ENCODE data around the gene TMOD1. TPM values are rescaled to one million over a fixed set of nuclear protein-coding genes. Genes with fewer than 3 reads are reported as not detected.
"Not testable (repeated sequence)": the region's sequence is repeated elsewhere in the genome, so short reads cannot be mapped to it uniquely, and the experiment has no call there.

TMOD1 gene
- total RNA-seq, 2 experiments from 2014 or later, result 1.2 to 1.4 TPM

DNA sequence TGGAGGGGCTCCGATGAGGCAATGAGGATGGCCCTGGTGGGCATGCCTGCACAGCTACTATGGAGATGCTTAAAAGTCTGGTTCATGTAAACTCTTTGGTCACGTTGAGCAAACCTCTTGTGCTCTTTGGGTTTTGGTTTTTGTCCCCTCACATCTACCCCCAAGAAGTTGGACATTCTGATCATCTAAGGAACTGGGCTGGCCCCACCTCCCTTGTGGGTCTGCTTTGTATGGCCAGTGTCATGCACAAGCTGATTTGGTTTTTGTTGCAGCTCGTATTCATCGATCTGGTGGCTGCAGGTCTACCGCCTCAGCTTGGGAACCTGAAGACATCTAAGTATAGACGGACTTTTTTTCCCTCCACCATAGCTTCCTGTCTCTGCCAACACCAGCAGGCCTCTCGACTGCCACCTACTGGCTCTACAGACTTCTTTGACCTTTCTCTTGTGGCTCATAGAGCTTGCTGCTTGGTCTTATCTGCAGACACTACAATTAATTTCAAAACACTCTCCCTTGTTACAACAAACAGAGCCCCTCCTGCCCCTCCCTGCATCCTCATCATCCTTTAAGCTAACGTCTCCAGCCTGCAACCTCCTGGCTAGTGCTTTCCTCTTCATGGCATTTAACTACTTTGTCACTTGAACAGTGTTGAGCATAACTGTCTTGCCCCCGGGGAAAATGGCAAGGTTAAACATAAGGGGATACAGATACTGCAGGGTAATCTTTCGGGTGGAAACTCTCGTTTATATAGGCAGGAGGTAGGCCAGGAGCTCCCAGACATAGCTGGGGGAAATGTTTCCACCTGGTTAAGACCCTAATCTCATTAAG lies 97.2 kb downstream of the TMOD1 start:
- no peak overlapping the region for H3K27ac Mint-ChIP-seq
- H3K4me3 Mint-ChIP-seq, result no peak overlapping the region
- peaks cover 4% of the 10 kb centered on the region for H3K36me3 Mint-ChIP-seq (ENCODE audit: low read depth)
- intact Hi-C loops (cut with micrococcal nuclease), result loop anchor here (1.0 kb wide), 4 partner anchors 130 to 741 kb away; no protein-coding TSS in a partner anchor
- H3K9me3 Mint-ChIP-seq, result no peaks in the 10 kb centered on the region
- CTCF ChIA-PET, result interaction anchor here (0.7 to 10.3 kb wide), 52 partner anchors 9 to 1362 kb away, joined by 3 to 129 read pairs (median 4); partner anchors contain the start of genes NCBP1 and TSTD2
- H3K27me3 Mint-ChIP-seq (ENCODE audit: low read depth), result no peaks in the 10 kb centered on the region
- peaks cover 4% of the 10 kb centered on the region for H3K4me1 Mint-ChIP-seq (ENCODE audit: low read depth)
- DNase-seq, result peak; percentile 87

DNA sequence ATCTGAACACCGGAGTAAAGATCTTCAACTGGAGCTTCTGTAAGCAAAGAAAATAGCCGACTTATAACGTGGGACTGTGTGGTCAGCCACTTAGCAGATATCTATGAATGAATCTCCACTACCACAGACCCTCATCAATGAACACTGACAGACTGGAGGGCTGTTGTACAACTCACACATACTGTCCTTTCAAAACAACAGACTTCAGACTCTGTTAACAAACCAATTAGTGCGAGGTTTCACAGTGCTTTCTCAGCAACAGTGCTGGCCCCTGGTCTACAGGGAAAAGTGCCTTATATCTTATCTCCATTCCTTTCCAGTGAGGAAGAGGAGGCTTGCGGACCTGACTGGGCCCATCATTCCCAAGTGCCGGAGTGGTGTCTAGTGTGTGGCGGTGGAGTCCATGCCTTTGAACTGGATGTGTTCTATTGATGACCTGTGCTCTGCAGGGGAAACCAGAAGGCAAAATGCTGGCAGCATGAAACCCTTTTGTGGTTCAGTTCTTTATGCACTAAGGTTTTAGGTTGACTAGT lies 97.9 kb downstream of the TMOD1 start:
- CTCF ChIA-PET, result interaction anchor here (0.7 to 10.3 kb wide), 35 partner anchors 9 to 281 kb away, joined by 3 to 129 read pairs (median 6); partner anchors contain the start of genes NCBP1 and TSTD2
- intact Hi-C loops (cut with micrococcal nuclease), result no loop called here

DNA sequence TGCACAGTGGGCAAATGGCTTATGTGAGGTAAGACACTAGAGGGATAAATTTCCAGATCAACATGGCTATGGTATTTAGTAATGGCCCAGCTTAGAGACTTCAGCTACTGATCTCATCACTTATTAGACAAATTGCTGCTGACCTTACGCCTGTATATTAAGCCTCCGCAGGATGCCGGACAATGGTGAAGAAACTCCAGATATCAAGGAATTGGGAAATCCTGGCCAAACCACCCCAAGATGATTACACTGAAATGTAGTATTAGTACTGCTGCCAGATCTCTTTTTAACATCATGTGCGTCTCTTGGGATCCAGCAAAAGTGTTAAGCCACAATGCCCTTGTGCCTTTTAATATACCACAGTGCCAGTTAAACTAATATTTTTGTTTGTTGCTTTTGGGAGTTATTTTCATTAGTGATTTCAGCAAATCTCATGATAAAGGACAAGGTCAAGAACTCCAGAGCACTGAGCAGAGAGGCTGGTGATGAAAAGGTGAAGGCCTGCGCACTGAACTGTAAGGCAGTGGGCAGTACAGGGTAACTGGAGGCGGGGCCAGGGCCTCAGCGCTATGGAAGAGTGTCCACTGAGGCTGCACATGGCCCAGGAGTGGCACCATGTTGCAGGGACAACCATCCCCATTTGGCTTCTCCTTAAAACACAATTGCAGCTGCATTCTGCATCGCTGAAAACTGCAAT lies 99.2 kb downstream of the TMOD1 start:
- H3K27me3 Mint-ChIP-seq (ENCODE audit: low read depth), result no peaks in the 10 kb centered on the region
- no peaks in the 10 kb centered on the region for H3K9me3 Mint-ChIP-seq
- CTCF ChIA-PET, result interaction anchor here (1.1 to 10.3 kb wide), 3 partner anchors 15 to 214 kb away, joined by 6 to 129 read pairs (median 21); no protein-coding TSS in a partner anchor
- no peak overlapping the region for H3K27ac Mint-ChIP-seq
- H3K36me3 Mint-ChIP-seq (ENCODE audit: low read depth), result peaks cover 4% of the 10 kb centered on the region
- H3K4me3 Mint-ChIP-seq, result no peak overlapping the region
- peaks cover 4% of the 10 kb centered on the region for H3K4me1 Mint-ChIP-seq (ENCODE audit: low read depth)
- DNase-seq, result no peak
- intact Hi-C loops (cut with micrococcal nuclease), result no loop called here

More for the DNA sequence above, 97.9 kb downstream of the TMOD1 start:
- Mint-ChIP-seq H3K4me1 (ENCODE audit: low read depth) (peaks cover 4% of the 10 kb centered on the region), H3K27me3 (ENCODE audit: low read depth) (no peaks in the 10 kb centered on the region), H3K27ac (no peak overlapping the region), H3K4me3 (no peak overlapping the region), H3K36me3 (ENCODE audit: low read depth) (peaks cover 4% of the 10 kb centered on the region), H3K9me3 (no peaks in the 10 kb centered on the region)
- DNase-seq, result no peak

DNA sequence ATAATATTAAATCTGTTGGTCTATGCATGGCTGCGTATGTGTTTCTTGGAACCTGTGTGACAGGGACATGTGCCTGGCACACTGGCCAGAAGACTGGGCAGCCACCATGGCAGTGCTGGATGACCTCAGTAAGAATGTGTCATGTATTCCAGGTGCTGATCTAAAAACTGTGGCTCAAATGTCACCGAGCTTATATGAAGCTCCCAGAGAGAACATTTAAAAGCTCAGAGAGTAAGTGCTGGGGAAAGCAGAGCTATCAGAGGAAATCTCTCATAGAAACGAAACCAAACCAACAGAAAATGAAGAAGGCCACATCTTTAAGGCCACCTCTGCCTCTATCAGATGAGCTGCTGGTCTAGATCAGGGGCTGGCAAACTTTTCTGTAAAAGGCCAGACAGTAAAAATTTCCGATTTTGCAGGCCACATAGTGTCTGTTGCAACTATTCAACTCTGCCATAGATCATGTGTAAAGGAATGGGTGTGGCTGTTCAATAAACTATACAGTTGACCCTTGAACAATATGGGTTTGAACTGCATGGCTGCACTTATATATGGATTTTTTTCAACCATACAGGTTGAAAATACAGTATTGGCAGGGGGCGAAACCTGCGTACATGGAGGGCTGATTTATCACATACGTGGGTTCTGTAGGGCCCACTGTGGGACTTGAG lies 99.9 kb downstream of the TMOD1 start:
- Mint-ChIP-seq H3K36me3 (ENCODE audit: low read depth) (peaks cover 4% of the 10 kb centered on the region), H3K9me3 (no peaks in the 10 kb centered on the region), H3K27me3 (ENCODE audit: low read depth) (no peaks in the 10 kb centered on the region), H3K4me1 (ENCODE audit: low read depth) (peaks cover 4% of the 10 kb centered on the region), H3K27ac (no peak overlapping the region), H3K4me3 (no peak overlapping the region)
- CTCF ChIA-PET, result interaction anchor here (1.1 to 10.3 kb wide), 3 partner anchors 14 to 214 kb away, joined by 6 to 129 read pairs (median 21); no protein-coding TSS in a partner anchor
- intact Hi-C loops (cut with micrococcal nuclease), result no loop called here
- DNase-seq, result no peak

DNA sequence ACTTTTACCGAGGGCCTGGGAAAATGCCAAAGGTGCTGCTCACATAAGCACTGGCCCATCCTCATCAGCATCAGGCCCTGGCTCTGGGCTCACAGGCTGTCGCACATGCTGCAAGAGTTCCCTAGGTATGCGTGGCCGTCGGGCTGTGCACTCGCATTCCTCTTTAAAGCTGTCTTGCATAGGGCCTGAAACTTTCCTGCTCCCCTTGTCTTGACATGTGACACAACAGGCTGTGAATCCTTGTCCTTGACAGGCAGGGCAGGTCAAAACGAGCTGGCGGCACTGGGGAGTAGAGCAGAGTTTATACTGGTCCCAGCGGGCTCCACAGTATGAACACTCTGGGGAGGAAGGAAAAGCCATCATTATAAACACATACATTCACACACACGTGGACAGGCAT lies 101.0 kb downstream of the TMOD1 start:
- no peaks in the 10 kb centered on the region for H3K9me3 Mint-ChIP-seq
- intact Hi-C loops (cut with micrococcal nuclease), result no loop called here

DNA sequence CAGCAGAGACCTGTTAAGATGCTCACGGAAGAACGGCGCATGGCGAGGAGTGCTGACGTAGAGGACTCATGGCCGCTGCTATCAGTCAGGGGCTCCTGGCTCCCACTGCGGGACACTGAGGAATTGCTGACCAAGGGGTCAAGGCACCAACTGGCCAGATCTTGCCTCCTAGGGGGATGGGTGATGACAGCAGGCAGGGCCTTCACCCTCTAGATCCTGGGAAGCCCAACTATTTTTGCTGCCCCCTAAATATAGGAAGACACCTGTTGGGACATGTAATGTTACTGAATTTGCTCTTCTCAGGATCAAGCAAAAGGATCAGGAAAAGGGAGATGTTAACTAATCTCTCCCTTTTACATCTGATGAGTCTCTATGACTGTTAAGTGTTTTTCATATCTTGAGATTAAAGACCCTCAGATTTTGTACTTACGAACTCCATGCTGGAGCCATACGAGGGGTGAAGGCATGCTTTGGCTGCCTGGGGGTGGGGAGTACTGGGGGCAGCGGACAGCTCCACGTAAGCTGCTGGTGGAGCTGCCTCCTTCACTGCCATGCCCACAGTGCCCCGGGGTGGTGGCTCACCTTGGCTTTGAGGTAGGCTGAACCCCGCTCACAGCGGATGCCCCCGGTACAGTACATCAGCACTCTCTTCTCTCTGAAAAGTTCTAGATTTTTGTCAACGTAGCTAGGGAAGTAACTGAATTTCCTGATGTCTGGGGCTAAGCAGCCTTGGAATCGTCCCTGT lies 103.6 kb downstream of the TMOD1 start:
- peaks cover 4% of the 10 kb centered on the region for H3K36me3 Mint-ChIP-seq (ENCODE audit: low read depth)
- H3K27ac Mint-ChIP-seq, result no peak overlapping the region

More for the DNA sequence above, 101.0 kb downstream of the TMOD1 start:
- no peak overlapping the region for H3K4me3 Mint-ChIP-seq
- CTCF ChIA-PET, result interaction anchor here (0.7 to 10.3 kb wide), 3 partner anchors 13 to 135 kb away, joined by 3 to 129 read pairs (median 4); no protein-coding TSS in a partner anchor
- no peak for DNase-seq
- no peak overlapping the region for H3K27ac Mint-ChIP-seq
- H3K36me3 Mint-ChIP-seq (ENCODE audit: low read depth), result peaks cover 4% of the 10 kb centered on the region
- H3K4me1 Mint-ChIP-seq (ENCODE audit: low read depth), result peaks cover 4% of the 10 kb centered on the region
- no peaks in the 10 kb centered on the region for H3K27me3 Mint-ChIP-seq (ENCODE audit: low read depth)

DNA sequence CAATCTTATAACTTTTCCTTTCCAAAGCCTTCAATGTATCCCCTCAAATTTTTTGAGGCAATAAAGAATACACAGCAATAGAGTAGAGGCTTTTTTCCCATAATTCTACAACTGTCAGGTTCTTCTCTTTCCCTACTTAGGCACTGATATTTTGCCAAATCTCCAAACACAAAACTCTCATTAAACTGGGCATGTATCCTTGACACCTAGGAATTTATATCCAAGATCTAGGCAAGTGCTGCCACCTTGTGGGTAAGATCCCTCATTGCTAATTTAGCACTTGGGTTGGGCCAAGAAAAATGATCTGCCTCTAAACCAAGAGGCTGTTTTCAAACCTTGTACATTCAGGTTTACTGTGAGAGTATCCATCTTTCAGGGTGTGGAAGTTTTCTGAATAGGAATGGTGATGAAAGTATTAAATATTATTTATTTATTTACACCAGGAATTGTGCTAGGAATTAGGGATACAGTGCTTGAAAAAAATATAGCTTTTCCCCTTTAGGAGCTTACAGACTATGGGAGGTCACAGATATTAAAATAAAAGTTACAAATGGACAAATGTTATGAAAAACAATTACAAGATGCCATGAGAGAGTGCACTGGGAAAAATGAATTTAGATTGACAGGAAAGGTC lies 114.1 kb downstream of the TMOD1 start:
- peak; percentile 79 for DNase-seq
- Mint-ChIP-seq H3K27me3 (ENCODE audit: low read depth) (no peaks in the 10 kb centered on the region), H3K27ac (no peak overlapping the region), H3K4me3 (no peak overlapping the region), H3K9me3 (no peaks in the 10 kb centered on the region), H3K36me3 (ENCODE audit: low read depth) (peaks cover 10% of the 10 kb centered on the region), H3K4me1 (ENCODE audit: low read depth) (peaks cover 15% of the 10 kb centered on the region)
- intact Hi-C loops (cut with micrococcal nuclease), result loop anchor here (1.0 to 5.0 kb wide), 4 partner anchors 147 to 758 kb away; no protein-coding TSS in a partner anchor
- CTCF ChIA-PET, result interaction anchor here (0.6 to 4.0 kb wide), 32 partner anchors 9 to 766 kb away, joined by 3 to 33 read pairs (median 4); partner anchors contain the start of genes NCBP1, TDRD7 and TSTD2

More for the DNA sequence above, 103.6 kb downstream of the TMOD1 start:
- no peak for DNase-seq
- Mint-ChIP-seq H3K4me3 (no peak overlapping the region), H3K27me3 (ENCODE audit: low read depth) (no peaks in the 10 kb centered on the region), H3K9me3 (no peaks in the 10 kb centered on the region), H3K4me1 (ENCODE audit: low read depth) (no peaks in the 10 kb centered on the region)
- CTCF ChIA-PET, result interaction anchor here (0.9 to 4.6 kb wide), 2 partner anchors 10 to 199 kb away, joined by 3 to 20 read pairs; no protein-coding TSS in a partner anchor
- intact Hi-C loops (cut with micrococcal nuclease), result no loop called here

DNA sequence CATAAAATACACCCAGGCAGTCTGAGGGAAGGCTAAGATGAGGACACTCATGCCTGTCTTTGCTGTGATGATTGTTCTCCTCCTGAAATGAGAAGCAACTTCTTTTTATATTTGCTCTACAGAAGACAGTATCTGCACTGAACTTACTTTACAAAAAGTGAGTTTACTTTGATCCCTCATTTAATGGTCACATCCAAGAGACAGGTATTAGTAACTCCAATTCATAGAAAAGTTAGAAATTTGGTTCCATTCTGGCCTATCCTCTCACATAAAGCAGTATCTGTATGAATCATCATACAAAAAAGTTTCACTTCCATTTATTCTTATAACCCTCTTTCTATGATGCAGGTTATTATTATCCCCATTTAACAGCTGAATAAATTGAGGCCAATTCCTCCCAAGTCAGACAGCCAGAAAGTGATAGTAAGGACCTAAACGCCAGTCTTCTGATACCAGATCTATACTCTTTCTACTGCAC lies 116.5 kb downstream of the TMOD1 start:
- Mint-ChIP-seq H3K27me3 (ENCODE audit: low read depth) (no peaks in the 10 kb centered on the region), H3K27ac (no peak overlapping the region), H3K9me3 (no peaks in the 10 kb centered on the region), H3K4me3 (no peak overlapping the region), H3K4me1 (ENCODE audit: low read depth) (peaks cover 15% of the 10 kb centered on the region), H3K36me3 (ENCODE audit: low read depth) (peaks cover 21% of the 10 kb centered on the region)
- no peak for DNase-seq
- intact Hi-C loops (cut with micrococcal nuclease), result loop anchor here (1.0 to 5.0 kb wide), 2 partner anchors 15 to 761 kb away; partner anchors contain the start of genes NCBP1 and TSTD2
- CTCF ChIA-PET, result interaction anchor here (1.1 to 1.6 kb wide), 3 partner anchors 16 to 148 kb away, joined by 3 to 4 read pairs (median 4); partner anchors contain the start of genes NCBP1 and TSTD2

DNA sequence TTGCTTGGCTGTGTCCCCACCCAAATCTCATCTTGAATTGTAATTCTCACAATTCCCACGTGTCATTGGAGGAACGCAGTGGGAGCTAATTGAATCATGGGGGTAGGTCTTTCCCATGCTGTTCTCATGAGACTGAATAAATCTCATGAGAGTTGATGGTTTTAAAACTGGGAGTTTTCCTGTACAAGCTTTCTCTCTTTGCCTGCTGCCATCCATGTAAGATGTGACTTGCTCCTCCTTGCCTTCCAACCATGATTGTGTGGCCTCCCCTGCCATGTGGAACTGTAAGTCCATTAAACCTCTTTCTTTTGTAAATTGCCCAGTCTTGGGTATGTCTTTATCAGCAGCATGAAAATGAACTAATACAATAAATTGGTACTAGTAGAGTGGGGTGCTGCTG lies 118.6 kb downstream of the TMOD1 start:
- H3K27me3 Mint-ChIP-seq (ENCODE audit: low read depth); H3K4me3 Mint-ChIP-seq; DNase-seq; intact Hi-C loops (cut with micrococcal nuclease); CTCF ChIA-PET; H3K9me3 Mint-ChIP-seq; H3K27ac Mint-ChIP-seq: not testable (repeated sequence)
- peaks cover 24% of the 10 kb centered on the region for H3K36me3 Mint-ChIP-seq (ENCODE audit: low read depth)
- peaks cover 15% of the 10 kb centered on the region for H3K4me1 Mint-ChIP-seq (ENCODE audit: low read depth)

DNA sequence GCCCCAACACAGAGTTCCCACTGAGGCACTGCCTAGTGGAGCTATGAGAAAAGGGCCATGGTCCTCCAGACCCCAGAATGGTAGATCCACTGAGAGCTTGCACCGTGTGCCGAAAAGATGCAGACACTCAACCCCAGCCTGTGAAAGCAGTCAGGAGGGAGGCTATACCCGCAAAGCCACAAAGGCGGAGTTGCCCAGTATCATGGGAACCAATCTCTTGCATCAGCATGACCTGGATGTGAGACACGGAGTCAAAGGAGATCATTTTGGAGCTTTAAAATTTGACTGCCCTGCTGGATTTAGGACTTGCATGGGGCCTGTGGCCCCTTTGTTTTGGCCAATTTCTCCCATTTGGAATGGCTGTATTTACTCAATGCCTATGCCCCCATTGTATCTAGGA lies 121.0 kb downstream of the TMOD1 start:
- H3K27me3 Mint-ChIP-seq (ENCODE audit: low read depth); CTCF ChIA-PET; H3K4me3 Mint-ChIP-seq; intact Hi-C loops (cut with micrococcal nuclease); H3K9me3 Mint-ChIP-seq; H3K27ac Mint-ChIP-seq; DNase-seq: not testable (repeated sequence)
- Mint-ChIP-seq H3K4me1 (ENCODE audit: low read depth) (peaks cover 15% of the 10 kb centered on the region), H3K36me3 (ENCODE audit: low read depth) (peaks cover 26% of the 10 kb centered on the region)
